Renal cortex interstitium (tissue), 15 donors: ENCODE data around the gene SMAD5. TPM values are rescaled to one million over a fixed set of nuclear protein-coding genes. Genes with fewer than 3 reads are reported as not detected.
A peak's percentile ranks its signal among the peaks of the same experiment; 100 is the strongest.

Experiments used
- DNase-seq, 11 donors: peaks; one replicate each; pipeline ENCODE4 v3.0.0-alpha.2; 2013; ENCODE audit warnings: low read depth in 9 of 11, low spot score in 4 of 11; ENCODE audit errors: extremely low read depth in 1 of 11
- long read RNA-seq, 16 experiments: transcript quantifications; one replicate each; lab custom pipeline, GENCODE V29; 2026
- polyA plus RNA-seq, 3 donors: library from polyadenylated mRNA; unstranded; fragments of 120-200 nt; gene quantifications; one replicate each; pipeline ENCODE4 v1.2.1, GENCODE V29; 2013; ENCODE audit not compliant: insufficient read length in 3 of 3

Gene SMAD5
- polyA plus RNA-seq, result 10 to 100 TPM; 64.6 to 77.0 (median 68.9) TPM
- long read RNA-seq, donor 1, full-length matches to known transcripts, result 5 of 16 reads
- long read RNA-seq, donor 1, partial matches to known transcripts, result 11 of 16 reads
- long read RNA-seq, donor 1, other reads (novel, unspliced or antisense), result 0 of 16 reads
- long read RNA-seq, donor 2, full-length matches to known transcripts, result 5 of 34 reads
- long read RNA-seq, donor 2, partial matches to known transcripts, result 29 of 34 reads
- long read RNA-seq, donor 2, other reads (novel, unspliced or antisense), result 0 of 34 reads
- long read RNA-seq, donor 3, full-length matches to known transcripts, result 6 of 22 reads
- long read RNA-seq, donor 3, partial matches to known transcripts, result 16 of 22 reads
- long read RNA-seq, donor 3, other reads (novel, unspliced or antisense), result 0 of 22 reads
- long read RNA-seq, donor 4, full-length matches to known transcripts, result 8 of 29 reads
- long read RNA-seq, donor 4, partial matches to known transcripts, result 21 of 29 reads
- long read RNA-seq, donor 4, other reads (novel, unspliced or antisense), result 0 of 29 reads
- long read RNA-seq, donor 5, result 0 reads
- long read RNA-seq, donor 6, full-length matches to known transcripts, result 3 of 44 reads
- long read RNA-seq, donor 6, partial matches to known transcripts, result 41 of 44 reads
- long read RNA-seq, donor 6, other reads (novel, unspliced or antisense), result 0 of 44 reads
- long read RNA-seq, donor 7, full-length matches to known transcripts, result 4 of 21 reads
- long read RNA-seq, donor 7, partial matches to known transcripts, result 17 of 21 reads
- long read RNA-seq, donor 7, other reads (novel, unspliced or antisense), result 0 of 21 reads
- long read RNA-seq, donor 8, result 0 reads
- long read RNA-seq, donor 9, full-length matches to known transcripts, result 5 of 16 reads
- long read RNA-seq, donor 9, partial matches to known transcripts, result 11 of 16 reads
- long read RNA-seq, donor 9, other reads (novel, unspliced or antisense), result 0 of 16 reads
- long read RNA-seq, donor 10, full-length matches to known transcripts, result 5 of 35 reads
- long read RNA-seq, donor 10, partial matches to known transcripts, result 30 of 35 reads
- long read RNA-seq, donor 10, other reads (novel, unspliced or antisense), result 0 of 35 reads
- long read RNA-seq, donor 11, full-length matches to known transcripts, result 9 of 9 reads
- long read RNA-seq, donor 11, partial matches to known transcripts, result 0 of 9 reads
- long read RNA-seq, donor 11, other reads (novel, unspliced or antisense), result 0 of 9 reads
- long read RNA-seq, donor 12, partial matches to known transcripts, result 0 of 1 reads
- long read RNA-seq, donor 12, other reads (novel, unspliced or antisense), result 0 of 1 reads
- long read RNA-seq, donor 13, result 0 reads
- long read RNA-seq, donor 14, full-length matches to known transcripts, result 3 of 8 reads
- long read RNA-seq, donor 14, partial matches to known transcripts, result 5 of 8 reads
- long read RNA-seq, donor 14, other reads (novel, unspliced or antisense), result 0 of 8 reads
- long read RNA-seq, donor 15, full-length matches to known transcripts, result 3 of 8 reads
- long read RNA-seq, donor 15, partial matches to known transcripts, result 5 of 8 reads
- long read RNA-seq, donor 15, other reads (novel, unspliced or antisense), result 0 of 8 reads
- long read RNA-seq, donor 16, full-length matches to known transcripts, result 20 of 93 reads
- long read RNA-seq, donor 16, partial matches to known transcripts, result 73 of 93 reads
- long read RNA-seq, donor 16, other reads (novel, unspliced or antisense), result 0 of 93 reads

GRCh38 chr5:136132557-136133221 lies at the start of gene SMAD5:
Gene SMAD5 (plus strand): TSS chr5:136132845. CDS start chr5:136153761, 20,916 bp downstream.
- peak; percentile 90 to 96 (median 95) for DNase-seq

- no peak for DNase-seq
These were observed 47.9 kb upstream of the SMAD5 start for GRCh38 chr5:136084698-136085097.

GRCh38 chr5:136086783-136087566 lies 45.7 kb upstream of the SMAD5 start:
- DNase-seq, result no peak

GRCh38 chr5:136087961-136088871 lies 44.4 kb upstream of the SMAD5 start:
- no peak for DNase-seq

- peak in 1 of 11 donors; percentile 44 for DNase-seq
These were observed 42.9 kb upstream of the SMAD5 start for GRCh38 chr5:136089791-136090190.

GRCh38 chr5:136090319-136090718 lies 42.3 kb upstream of the SMAD5 start:
- no peak for DNase-seq

- DNase-seq, result no peak
These were observed 38.3 kb upstream of the SMAD5 start for GRCh38 chr5:136094189-136094912.

GRCh38 chr5:136094913-136095641 lies 37.6 kb upstream of the SMAD5 start:
- no peak for DNase-seq

GRCh38 chr5:136098176-136098575 lies 34.5 kb upstream of the SMAD5 start:
- no peak for DNase-seq

- no peak for DNase-seq
These were observed 32.8 kb upstream of the SMAD5 start for GRCh38 chr5:136099870-136100269.

- no peak for DNase-seq
These were observed 30.8 kb upstream of the SMAD5 start for GRCh38 chr5:136101884-136102283.

GRCh38 chr5:136103118-136103517 lies 29.5 kb upstream of the SMAD5 start:
- no peak for DNase-seq

- DNase-seq, result no peak
These were observed 28.2 kb upstream of the SMAD5 start for GRCh38 chr5:136104306-136104965.

- no peak for DNase-seq
These were observed 26.2 kb upstream of the SMAD5 start for GRCh38 chr5:136106351-136107031.
